ENCODE results near the gene MARVELD3.

The MARVELD3 gene

GRCh38 chr16:71623597-71623996 lies 2.4 kb upstream of the MARVELD3 start:
- DNase-seq (ENCODE audit: low read depth), result no peak

DNA sequence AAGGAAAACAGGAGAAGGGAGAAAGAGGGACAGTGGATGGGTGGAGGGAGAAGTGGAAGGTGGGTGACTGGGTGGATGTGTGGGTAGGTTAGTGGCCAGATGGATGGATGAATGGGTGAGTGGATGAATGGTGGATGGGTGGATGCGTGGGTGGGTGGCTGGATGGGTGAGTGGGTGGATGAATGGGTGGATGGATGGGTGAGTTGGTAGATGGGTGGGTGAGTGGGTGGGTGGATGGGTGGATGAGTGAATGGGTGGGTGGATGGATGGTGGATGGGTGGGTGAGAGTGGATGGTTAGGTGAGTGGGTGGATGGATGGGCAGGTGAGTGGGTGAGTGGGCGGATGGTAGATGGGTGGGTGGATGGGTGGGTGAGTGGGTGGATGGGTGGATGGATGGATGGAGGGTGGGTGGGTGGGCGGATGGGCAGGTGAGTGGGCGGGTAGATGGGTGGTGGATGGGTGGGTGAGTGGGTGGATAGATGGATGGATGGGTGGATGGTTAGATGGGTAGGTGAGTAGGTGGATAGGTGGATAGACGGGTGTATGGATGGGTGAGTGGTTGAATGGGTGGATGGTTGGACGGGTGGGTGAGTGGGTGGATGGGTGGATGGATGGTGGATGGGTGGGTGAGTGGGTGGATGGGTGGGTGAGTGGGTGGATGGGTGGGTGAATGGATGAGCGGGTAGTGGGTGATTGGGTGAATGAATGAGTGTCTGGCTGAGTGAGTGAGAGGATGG lies 702 bp upstream of the MARVELD3 start:
- DNase-seq (ENCODE audit: low read depth), result no peak

- DNase-seq (ENCODE audit: low read depth), result no peak
Measured at GRCh38 chr16:71626858-71627213, 852 bp downstream of the MARVELD3 start.

- DNase-seq (ENCODE audit: low read depth), result no peak
Measured at GRCh38 chr16:71627731-71628181, 1.8 kb downstream of the MARVELD3 start.

DNA sequence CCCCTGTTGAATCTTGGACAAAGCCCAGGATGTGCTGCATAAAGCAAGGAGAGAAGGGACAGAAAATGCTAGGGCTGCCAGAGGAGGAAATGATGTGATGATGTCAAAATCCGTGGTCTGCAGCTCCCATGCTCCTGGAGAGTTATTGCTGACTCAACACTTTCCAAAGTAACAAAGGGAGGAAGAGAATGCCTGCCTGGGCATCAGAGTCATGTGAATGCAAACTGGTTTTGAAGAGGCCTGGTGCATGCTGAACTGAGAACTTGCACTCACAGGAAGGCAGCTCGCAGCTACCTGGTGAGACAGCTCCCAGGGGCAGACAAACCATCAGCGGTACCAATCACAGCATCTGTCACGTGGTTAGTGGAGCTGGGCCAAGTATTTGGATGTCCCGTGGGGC lies 2.8 kb downstream of the MARVELD3 start:
- DNase-seq (ENCODE audit: low read depth), result no peak

DNA sequence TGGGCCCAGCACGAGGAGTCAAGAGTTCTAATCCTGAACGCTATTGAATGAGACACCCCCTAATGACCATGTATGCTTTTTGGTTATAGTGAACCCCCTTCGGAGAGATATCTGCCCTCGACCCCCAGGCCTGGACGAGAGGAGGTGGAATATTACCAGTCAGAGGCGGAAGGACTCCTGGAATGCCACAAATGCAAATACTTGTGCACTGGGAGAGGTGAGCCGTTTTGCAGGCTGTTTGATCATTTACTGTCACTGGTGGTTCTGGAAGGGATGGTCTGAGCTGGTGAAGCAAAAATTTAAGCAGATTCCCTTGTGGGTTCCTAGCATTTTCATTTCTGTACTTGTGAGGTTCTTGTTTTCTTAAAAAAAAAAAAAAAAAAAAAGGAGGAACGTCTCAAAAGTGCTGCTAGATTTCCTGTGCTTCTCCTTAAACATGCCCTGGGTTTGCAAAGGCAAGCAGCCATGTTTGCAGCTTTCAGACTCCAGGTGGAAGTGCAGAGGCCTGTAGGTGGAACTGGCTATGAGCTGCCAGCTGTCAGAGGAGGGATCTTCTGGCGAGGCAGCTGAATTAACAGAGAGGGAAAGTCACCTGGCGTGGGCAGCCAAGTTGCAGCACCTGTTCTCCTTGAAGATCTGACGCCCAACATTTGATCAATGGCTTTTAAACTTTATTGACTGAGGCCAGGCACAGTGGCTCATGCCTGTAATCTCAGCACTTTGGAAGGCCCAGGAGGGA lies 3.5 kb downstream of the MARVELD3 start:
- DNase-seq (ENCODE audit: low read depth), result no peak

DNA sequence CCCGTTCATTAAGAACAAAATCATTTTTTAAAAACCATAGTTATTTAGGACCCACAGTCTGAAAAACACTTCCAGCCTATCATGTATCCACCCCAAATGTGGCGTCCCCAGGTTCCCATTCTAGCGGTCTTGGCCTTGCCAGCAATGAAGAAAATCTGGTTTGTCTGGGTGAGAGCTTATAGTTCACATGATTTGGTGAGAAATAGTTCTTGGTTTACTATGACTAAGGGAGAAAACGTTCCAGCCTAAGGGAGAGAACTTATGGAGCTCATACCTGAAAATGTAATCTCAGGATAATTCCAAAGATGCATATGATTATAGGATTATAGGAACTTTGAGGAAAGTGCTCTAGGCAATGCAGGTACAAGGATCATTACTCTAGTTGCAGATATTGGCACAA lies 4.8 kb downstream of the MARVELD3 start:
- DNase-seq (ENCODE audit: low read depth), result no peak

DNA sequence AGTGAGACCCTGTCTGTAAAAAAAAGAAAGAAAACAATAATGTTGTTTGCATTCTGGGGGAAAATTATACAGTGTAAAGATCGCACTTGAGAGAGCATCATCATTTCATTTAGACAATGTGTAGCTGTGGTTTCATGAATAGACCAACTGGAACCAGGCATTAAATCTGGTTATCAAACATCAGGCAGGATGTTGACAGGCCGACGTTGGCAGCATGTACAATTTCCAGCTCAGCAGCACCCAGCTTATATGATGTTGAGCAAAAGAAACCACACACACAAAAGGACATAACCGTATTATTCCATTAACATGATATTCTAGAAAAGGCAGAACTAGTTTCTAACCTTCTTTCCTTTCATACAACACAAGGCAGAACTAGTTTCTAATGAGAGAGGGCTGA lies 5.8 kb downstream of the MARVELD3 start:
- no peak for DNase-seq (ENCODE audit: low read depth)

DNA sequence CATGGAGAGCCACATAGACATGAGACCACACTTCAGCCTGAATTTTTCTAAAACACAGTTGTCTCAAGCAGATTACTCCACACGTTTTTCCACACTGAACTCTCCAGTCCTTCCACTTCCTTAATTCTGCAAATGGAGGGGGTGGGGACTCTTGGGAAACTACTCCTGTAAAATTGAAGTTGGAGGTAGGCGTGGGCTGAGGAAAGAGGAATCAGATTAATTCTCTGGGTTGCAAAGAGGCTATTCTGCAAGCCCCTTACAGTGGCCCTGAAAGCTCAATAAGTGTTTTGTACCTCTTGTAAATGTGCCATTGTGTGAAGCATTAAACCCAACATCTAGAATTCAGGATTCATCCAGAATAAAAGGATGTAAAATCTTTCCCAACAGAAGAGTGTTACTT lies 9.6 kb downstream of the MARVELD3 start:
- DNase-seq (ENCODE audit: low read depth), result no peak

- DNase-seq (ENCODE audit: low read depth), result no peak
Measured at GRCh38 chr16:71637398-71637797, 11.4 kb downstream of the MARVELD3 start.

- no peak for DNase-seq (ENCODE audit: low read depth)
Measured at GRCh38 chr16:71645450-71645849, 19.5 kb downstream of the MARVELD3 start.

GRCh38 chr16:71647391-71647790 lies 21.4 kb downstream of the MARVELD3 start:
- no peak for DNase-seq (ENCODE audit: low read depth)

DNA sequence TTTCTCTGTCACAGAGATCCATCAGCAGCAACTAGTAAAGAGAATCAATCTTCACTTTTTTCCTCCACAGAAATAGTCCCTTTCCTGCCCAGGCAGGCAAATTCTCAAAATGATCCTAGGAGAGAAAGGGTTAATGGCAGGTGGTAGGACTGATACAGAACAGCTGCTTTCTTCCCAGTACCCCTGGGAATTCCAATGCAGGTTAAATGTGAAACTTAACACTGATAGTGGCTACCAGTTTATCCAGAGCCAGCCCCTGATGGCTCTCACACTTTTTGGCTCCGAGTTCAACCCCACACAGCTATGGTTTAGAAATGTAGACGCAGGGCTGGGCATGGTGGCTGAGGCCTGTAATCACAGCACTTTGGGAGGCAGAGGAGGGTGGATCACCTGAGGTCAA lies 22.2 kb downstream of the MARVELD3 start:
- no peak for DNase-seq (ENCODE audit: low read depth)

DNA sequence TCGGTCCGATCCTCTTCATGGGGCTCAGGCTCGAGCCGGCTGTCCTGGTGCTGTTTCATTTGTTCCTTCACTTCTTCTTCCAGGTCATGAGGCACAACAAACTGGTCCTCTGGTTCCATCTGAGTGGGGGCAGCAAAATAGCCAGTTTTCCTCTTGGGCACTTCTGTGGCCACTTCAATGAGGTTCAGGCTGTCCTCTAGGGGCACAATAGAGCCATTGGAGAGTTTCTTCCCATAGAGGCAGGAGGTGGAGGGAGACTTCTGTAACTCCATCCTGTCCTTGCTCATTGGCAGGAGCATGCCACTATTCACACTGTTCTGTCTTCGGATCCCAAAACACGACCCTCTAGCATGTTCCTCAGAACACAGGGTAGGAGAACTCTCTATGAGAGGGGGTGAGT lies 22.9 kb downstream of the MARVELD3 start:
- DNase-seq (ENCODE audit: low read depth), result no peak

DNA sequence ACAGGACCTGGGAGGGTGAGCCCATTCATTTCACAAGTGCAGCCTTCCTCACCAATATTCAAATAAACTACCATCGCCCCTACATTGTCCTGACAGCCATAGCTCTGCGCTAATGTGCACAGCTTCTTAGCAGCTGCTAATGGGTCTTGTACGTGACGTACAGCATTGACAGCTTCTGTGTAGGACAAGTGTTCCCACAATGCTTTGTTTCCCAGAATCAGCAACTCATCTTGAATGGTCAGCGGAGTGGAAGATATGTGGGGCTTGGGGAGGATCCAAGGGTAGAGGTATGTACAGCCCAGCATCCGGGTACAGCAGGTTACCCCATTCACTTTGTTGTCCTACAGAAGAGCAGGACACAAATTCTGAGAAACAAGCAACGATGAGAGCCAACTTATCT lies 23.7 kb downstream of the MARVELD3 start:
- no peak for DNase-seq (ENCODE audit: low read depth)

- no peak for DNase-seq (ENCODE audit: low read depth)
Measured at GRCh38 chr16:71658771-71659170, 32.8 kb downstream of the MARVELD3 start.

DNA sequence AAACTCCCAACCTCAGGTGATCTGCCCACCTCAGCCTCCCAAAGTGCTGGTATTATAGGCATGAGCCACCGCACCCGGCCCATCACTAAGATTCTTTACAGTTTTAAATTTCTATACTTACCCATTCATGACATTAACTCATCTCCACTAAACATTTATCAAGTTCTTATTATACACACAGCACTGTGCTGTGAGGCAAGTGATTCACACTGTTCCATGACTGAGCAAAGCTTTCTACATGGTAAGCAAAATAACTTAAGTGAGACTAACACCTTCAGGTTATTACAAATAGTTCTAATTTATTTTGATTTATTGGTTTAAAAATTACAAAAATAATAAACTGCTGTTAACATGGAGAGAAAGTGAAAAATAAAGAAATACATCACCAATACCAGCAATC lies 33.5 kb downstream of the MARVELD3 start:
- DNase-seq (ENCODE audit: low read depth), result no peak

GRCh38 chr16:71666264-71666663 lies 40.3 kb downstream of the MARVELD3 start:
- DNase-seq (ENCODE audit: low read depth), result no peak

- DNase-seq (ENCODE audit: low read depth), result no peak
Measured at GRCh38 chr16:71666928-71667707, 41.1 kb downstream of the MARVELD3 start.

- no peak for DNase-seq (ENCODE audit: low read depth)
Measured at GRCh38 chr16:71669926-71670536, 44.0 kb downstream of the MARVELD3 start.

DNA sequence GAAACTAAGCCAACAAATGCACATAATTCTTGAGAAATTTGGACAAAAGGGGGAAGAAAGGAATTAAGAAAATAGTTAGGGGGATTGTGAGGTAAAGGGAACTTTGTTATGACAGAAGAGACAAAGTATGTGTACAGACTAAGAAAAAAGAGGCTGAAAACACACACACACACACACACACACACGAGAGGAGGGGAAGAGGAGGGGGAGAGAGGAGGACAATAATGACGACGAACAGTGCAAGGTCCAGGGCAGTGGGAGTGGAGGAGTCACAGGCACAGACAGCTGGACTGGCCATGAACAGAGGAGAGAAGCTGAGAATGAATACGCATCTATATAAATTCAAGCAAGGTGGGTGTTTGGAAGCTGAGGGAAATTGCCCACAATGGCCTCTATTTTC lies 44.6 kb downstream of the MARVELD3 start:
- no peak for DNase-seq (ENCODE audit: low read depth)

- no peak for DNase-seq (ENCODE audit: low read depth)
Measured at GRCh38 chr16:71671165-71671564, 45.2 kb downstream of the MARVELD3 start.

DNA sequence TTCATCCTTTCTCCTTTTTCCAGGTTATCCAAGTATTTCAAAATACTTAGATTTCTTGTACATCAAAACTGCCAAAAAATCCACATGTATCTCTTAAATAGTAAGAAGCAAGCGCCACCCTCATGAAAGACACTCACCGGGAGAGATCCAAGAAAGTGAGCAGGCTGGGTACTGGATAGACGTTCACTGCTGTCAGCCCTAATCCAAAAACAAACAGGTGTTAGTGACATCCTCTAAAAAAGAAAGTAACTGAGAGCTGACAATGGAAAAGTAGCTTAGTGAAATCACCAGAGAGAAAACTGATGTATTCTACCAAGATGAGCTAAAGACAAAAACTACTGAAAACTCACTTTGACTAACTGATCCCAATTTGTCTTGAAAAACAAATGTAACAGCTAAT lies 46.1 kb downstream of the MARVELD3 start:
- DNase-seq (ENCODE audit: low read depth), result no peak

Data from stimulated activated CD8-positive, alpha-beta memory T cell treated with anti-CD3 and anti-CD28 coated beads, Interleukin-4, amount 100 ng/mL, for 24 hours (primary cell).